NB4 (cell line): ENCODE measurements around the gene PROB1.

Experiments used
- DNase-seq: peaks from one replicate; pipeline ENCODE4 v3.0.0; 2010; ENCODE audit warnings: low read depth
- H3K4me3 ChIP-seq: one replicate; pipeline ENCODE4 v1.5.1; 2011; ENCODE audit warnings: mild to moderate bottlenecking, low read depth, low read length, moderate library complexity
- MAX ChIP-seq: IDR thresholded peaks from 2 replicates; pipeline ENCODE4 v1.6.1; 2011; ENCODE audit warnings: low read depth, low read length
- MYC ChIP-seq: IDR thresholded peaks from 2 replicates; pipeline ENCODE4 v1.6.1; 2011; ENCODE audit warnings: low read depth, low read length
- POLR2A ChIP-seq: IDR thresholded peaks from 2 replicates; pipeline ENCODE4 v1.6.1; 2011; ENCODE audit warnings: mild to moderate bottlenecking; ENCODE audit not compliant: insufficient read length; ENCODE audit errors: extremely low read depth
- TF ChIP-seq, protein P1 (sequence below): IDR thresholded peaks from one replicate; pipeline ENCODE4 v1.5.1; 2012; ENCODE audit warnings: low read depth, low read length

PROB1 gene

GRCh38 chr5:139385061-139386049 is 9.5 kb downstream of the PROB1 start:
- no peak for TF ChIP-seq MYC
- DNase-seq = peak; percentile 78
- H3K4me3 ChIP-seq = peak overlapping the region; percentile 23

DNA sequence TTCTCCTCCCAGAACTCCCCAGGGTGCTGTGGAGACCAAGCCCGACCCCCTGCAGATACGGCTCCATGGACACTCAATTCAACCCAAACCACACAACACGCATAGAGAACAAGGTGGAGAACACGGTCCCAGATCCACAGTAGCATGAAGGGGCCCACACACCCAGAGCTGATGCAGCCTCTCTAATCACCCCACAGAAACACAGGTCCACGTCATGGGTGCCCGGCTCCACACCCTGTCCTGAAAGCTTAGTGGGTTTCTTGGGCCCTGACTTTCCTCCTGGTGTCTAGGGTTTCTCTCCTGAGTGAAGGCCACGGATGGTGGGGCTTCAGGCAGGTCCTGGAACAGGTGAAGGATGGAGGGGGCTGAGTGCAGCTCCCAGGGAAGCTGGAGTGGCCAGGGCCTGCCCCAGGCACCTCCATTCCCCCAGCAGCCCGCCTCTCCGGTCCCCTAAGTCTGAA is 10.3 kb downstream of the PROB1 start:
- TF ChIP-seq POLR2A = no peak
- no peak for TF ChIP-seq MAX
- TF ChIP-seq, protein P1, sequence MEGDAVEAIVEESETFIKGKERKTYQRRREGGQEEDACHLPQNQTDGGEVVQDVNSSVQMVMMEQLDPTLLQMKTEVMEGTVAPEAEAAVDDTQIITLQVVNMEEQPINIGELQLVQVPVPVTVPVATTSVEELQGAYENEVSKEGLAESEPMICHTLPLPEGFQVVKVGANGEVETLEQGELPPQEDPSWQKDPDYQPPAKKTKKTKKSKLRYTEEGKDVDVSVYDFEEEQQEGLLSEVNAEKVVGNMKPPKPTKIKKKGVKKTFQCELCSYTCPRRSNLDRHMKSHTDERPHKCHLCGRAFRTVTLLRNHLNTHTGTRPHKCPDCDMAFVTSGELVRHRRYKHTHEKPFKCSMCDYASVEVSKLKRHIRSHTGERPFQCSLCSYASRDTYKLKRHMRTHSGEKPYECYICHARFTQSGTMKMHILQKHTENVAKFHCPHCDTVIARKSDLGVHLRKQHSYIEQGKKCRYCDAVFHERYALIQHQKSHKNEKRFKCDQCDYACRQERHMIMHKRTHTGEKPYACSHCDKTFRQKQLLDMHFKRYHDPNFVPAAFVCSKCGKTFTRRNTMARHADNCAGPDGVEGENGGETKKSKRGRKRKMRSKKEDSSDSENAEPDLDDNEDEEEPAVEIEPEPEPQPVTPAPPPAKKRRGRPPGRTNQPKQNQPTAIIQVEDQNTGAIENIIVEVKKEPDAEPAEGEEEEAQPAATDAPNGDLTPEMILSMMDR = no peak
- TF ChIP-seq MYC = no peak
- no peak overlapping the region for H3K4me3 ChIP-seq
- peak; percentile 60 for DNase-seq

GRCh38 chr5:139383993-139384590 is 10.8 kb downstream of the PROB1 start:
- DNase-seq = no peak
- TF ChIP-seq MAX = no peak
- TF ChIP-seq POLR2A = no peak
- no peak for TF ChIP-seq MYC
- TF ChIP-seq, protein P1 = no peak
- no peak overlapping the region for H3K4me3 ChIP-seq

DNA sequence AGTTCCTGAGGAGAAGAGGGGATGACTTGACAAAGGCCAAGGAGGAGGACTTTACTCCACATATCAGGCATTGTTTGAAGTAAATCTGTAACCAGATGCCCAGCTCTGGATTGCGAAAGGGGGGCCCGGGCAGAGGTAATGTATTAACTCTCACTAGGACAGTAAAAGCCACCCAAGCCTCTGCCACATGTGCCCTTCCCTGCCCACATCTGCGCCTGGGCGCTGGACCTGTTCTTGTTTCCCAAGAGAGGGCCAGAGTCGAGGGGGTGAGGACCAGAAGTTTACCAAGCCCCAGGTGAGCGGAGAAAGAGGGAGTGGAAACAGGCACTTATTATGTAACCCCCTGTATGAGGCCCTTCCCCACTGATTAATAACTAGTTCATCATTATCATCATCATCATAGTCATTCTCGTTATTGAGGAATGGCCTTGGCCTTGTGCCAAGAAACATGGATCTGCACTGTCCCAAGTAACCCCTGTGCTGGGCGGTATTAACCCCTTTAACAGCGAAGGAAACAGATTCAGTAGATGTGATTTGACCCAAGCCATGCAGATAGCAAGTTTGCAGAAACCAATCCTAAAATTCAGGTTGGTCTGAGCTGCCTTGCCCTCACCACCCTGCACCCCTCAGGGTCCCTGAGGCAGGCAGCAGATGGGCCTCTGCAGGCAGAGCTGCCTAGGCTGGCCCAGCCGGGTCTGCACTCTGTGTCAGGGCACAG is 11.5 kb downstream of the PROB1 start, which contains the start of gene SLC23A1:
SLC23A1 (minus strand) TSS at position 23 of the 718 bp plus-strand sequence. CDS start 44 bp downstream, outside the sequence.
- 0 out of 2 replicates have a peak, but pooled peaks have one; percentile 14 for TF ChIP-seq MAX
- TF ChIP-seq MYC = no peak
- no peak for TF ChIP-seq POLR2A
- TF ChIP-seq, protein P1 = no peak
- DNase-seq = peak; percentile 56
- H3K4me3 ChIP-seq = no peak within 1 kb of the TSS

DNA sequence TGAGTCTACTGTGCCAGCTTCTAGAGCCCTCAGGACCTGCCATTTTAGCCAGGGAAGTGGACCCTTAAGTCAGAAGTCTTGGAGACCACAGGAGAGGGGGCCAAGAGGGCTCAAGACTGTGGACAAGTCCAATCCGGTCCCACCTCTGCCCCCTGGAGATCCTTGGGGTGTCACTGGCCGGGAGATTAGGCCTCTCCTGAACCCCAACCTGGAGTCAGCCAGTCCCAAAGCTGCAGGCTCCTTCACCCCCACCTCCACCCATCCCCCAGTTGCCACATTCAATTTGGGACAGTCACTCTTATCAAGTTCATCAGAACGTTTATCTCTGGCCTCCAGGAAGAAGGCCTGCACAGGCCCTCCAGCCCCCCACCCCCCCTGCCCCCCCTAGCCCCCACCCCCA is 12.1 kb downstream of the PROB1 start:
- no peak overlapping the region for H3K4me3 ChIP-seq
- TF ChIP-seq MAX = no peak
- TF ChIP-seq, protein P1 = no peak
- no peak for TF ChIP-seq MYC
- no peak for TF ChIP-seq POLR2A
- DNase-seq = no peak
